Uterus (tissue), 2 donors: Measurements from ENCODE around the gene BAG2.

Experiments
- CTCF ChIP-seq, 4 experiments: fragments of 200-600 bp in 2 of 4; fragments of 450-650 bp in 2 of 4; sonication (generic) in 2 of 4; IDR thresholded peaks; one replicate each; pipeline ENCODE4 v1.5.1; 2016 to 2019; ENCODE audit warnings: antibody characterized with exemption in 4 of 4, mild to moderate bottlenecking in 2 of 4, moderate library complexity in 1 of 4
- POLR2A ChIP-seq, 2 donors: fragments of 450-650 bp; IDR thresholded peaks; one replicate each; pipeline ENCODE4 v1.6.1; 2016; ENCODE audit warnings: antibody characterized with exemption in 2 of 2, mild to moderate bottlenecking in 1 of 2, moderate library complexity in 1 of 2

- TF ChIP-seq CTCF (IDR thresholded peaks at IDR 0.05) (no peak), POLR2A (IDR thresholded peaks at IDR 0.05) (no peak)
Observed at GRCh38 chr6:57215260-57215659, 43.1 kb downstream of the BAG2 start.
